ENCODE measurements around the gene VPS33B. TPM values are rescaled to one million over a fixed set of nuclear protein-coding genes. Genes with fewer than 3 reads are reported as not detected.
A peak's percentile ranks its signal among the peaks of the same experiment; 100 is the strongest.

The VPS33B gene
- polyA plus RNA-seq, 2 of the 4 experiments (the other 2 are of a cell fraction): 11.1 to 17.9 TPM

DNA sequence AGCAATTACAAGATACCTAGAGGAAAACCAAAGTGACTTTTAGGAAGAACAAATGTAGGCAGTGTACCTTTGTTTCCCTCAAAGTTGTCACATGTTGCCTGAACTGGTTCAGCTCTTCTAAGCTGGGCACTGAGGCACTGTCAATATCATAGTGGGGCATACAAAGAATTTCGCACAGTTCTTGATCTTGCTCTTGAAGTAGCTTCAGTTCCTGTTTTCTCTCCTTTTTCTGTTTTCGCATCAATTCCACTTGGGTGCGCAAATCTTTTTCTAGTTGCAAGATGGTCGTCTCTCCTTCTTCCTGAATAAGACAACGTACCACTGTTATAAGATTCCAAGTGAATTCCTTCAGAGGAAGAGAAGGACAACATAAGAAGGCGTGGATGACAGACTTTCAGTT lies 40.7 kb downstream of the VPS33B start:
- Histone ChIP-seq H3K27ac (no peak overlapping the region), H3K4me2 (no peak overlapping the region), H3K4me1 (peaks cover 12% of the 10 kb centered on the region), H3K9me3 (no peaks in the 10 kb centered on the region), H3K4me3 (no peak overlapping the region)
- POLR2A ChIA-PET: interaction anchor here (0.6 kb wide), 1 partner anchor 13 kb away, joined by 4 read pairs; no protein-coding TSS in a partner anchor
- 94% methylated on average over 6 of the region's 6 CpGs for whole genome bisulfite sequencing (ENCODE audit: missing lambda C conversion rate)
- FAIRE-seq (no peak), ATAC-seq (no peak), DNase-seq (ENCODE audit: low read depth in 1 of 2, low spot score in 1 of 2) (no peak)
- TF ChIP-seq SREBF2 (IDR thresholded peaks at IDR 0.05): no peak
- no peak for TF ChIP-seq CBX8 (IDR thresholded peaks at IDR 0.05)
- TF ChIP-seq EHMT2 (IDR thresholded peaks at IDR 0.05; ENCODE audit: low read depth): no peak
- TF ChIP-seq FOXS1 (CRISPR knock-in tag; IDR thresholded peaks at IDR 0.05): no peak
- TF ChIP-seq POLR2AphosphoS2 (conservative IDR thresholded peaks at IDR 0.05; ENCODE audit: low read length): no peak
- no peak for TF ChIP-seq EHF (CRISPR knock-in tag; IDR thresholded peaks at IDR 0.05)
- TF ChIP-seq, protein P1, sequence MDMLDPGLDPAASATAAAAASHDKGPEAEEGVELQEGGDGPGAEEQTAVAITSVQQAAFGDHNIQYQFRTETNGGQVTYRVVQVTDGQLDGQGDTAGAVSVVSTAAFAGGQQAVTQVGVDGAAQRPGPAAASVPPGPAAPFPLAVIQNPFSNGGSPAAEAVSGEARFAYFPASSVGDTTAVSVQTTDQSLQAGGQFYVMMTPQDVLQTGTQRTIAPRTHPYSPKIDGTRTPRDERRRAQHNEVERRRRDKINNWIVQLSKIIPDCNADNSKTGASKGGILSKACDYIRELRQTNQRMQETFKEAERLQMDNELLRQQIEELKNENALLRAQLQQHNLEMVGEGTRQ (IDR thresholded peaks at IDR 0.05): no peak
- no peak for TF ChIP-seq KDM5A (IDR thresholded peaks at IDR 0.05)
- TF ChIP-seq TFCP2L1 (CRISPR knock-in tag; IDR thresholded peaks at IDR 0.05): no peak
- TF ChIP-seq GATA3 (IDR thresholded peaks at IDR 0.05; ENCODE audit: borderline replicate concordance): no peak
- no peak for TF ChIP-seq HEYL (CRISPR knock-in tag; IDR thresholded peaks at IDR 0.05)
- no peak for TF ChIP-seq HOXB13 (CRISPR knock-in tag; IDR thresholded peaks at IDR 0.05; ENCODE audit: low read depth)
- no peak for TF ChIP-seq RCOR1 (IDR thresholded peaks at IDR 0.05; ENCODE audit: low read depth, low read length)
- CTCF ChIA-PET: interaction anchor here (1.7 to 18.2 kb wide), 5 partner anchors 23 to 290 kb away, joined by 6 to 247 read pairs (median 13); partner anchors contain the start of genes HDDC3, RCCD1 and UNC45A

GRCh38 chr15:90979582-90979981 lies 42.8 kb downstream of the VPS33B start:
- ATAC-seq: peak in 1 of 2 experiments; percentile 28; a peak in 1 of 6 replicates
- Histone ChIP-seq H3K4me2 (0 out of 3 replicates have a peak overlapping the region, but pooled peaks have one; percentile 2), H3K4me3 (no peak overlapping the region), H3K27ac (peak overlapping the region; percentile 65 to 82), H3K4me1 (peaks cover 12% of the 10 kb centered on the region), H3K9me3 (no peaks in the 10 kb centered on the region)
- ChIA-PET POLR2A (interaction anchor here (1.0 kb wide), 1 partner anchor 25 kb away, joined by 3 read pairs; the partner anchor contains the start of gene RCCD1), CTCF (interaction anchor here (0.7 to 18.2 kb wide), 10 partner anchors 10 to 76 kb away, joined by 3 to 247 read pairs (median 4); partner anchors contain the start of genes HDDC3, RCCD1 and UNC45A)
- FAIRE-seq: no peak
- 42% methylated on average over 1 of the region's 1 CpG for WGBS (ENCODE audit: missing lambda C conversion rate)
- TF ChIP-seq POLR2AphosphoS2 (conservative IDR thresholded peaks at IDR 0.05; ENCODE audit: low read length): no peak
- peak; percentile 97 for TF ChIP-seq MAFK (IDR thresholded peaks at IDR 0.05; ENCODE audit: partially characterized antibody)
- no peak for TF ChIP-seq NR3C1 (IDR thresholded peaks at IDR 0.05)
- peak; percentile 95 for TF ChIP-seq NFE2L2 (conservative IDR thresholded peaks at IDR 0.05; ENCODE audit: low read length)
- DNase-seq (ENCODE audit: low read depth in 1 of 2, low spot score in 1 of 2): peak in 1 of 2 experiments; percentile 18

DNA sequence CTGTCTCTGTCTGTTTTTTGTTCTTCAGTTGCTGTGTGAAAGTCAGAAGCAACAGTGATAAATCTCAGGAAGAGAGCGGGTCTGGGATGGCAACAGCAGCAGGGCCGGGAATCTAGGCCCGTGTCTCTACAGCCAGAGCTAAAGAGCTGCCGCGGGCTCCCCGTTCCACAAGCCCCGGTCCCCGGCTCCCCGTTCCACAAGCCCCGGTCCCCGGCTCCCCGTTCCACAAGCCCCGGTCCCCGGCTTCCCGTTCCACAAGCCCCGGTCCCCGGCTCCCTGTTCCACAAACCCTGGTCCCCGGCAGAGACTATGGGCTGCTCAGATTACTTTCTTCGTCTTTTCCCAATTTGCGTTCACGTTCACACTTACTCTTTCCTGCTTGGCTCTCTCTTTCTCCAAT lies 48.2 kb downstream of the VPS33B start:
- CTCF ChIA-PET: interaction anchor here (0.6 to 18.2 kb wide), 4 partner anchors 15 to 298 kb away, joined by 3 to 247 read pairs (median 4); partner anchors contain the start of gene RCCD1
- DNase-seq (ENCODE audit: low read depth in 1 of 2, low spot score in 1 of 2) (no peak), FAIRE-seq (no peak), ATAC-seq (peak in 1 of 2 experiments; percentile 25; a peak in 1 of 6 replicates)
- TF ChIP-seq ATOH8 (CRISPR knock-in tag; IDR thresholded peaks at IDR 0.05; ENCODE audit: low read depth) (no peak), JUNB (IDR thresholded peaks at IDR 0.05) (no peak), HOXA7 (CRISPR knock-in tag; IDR thresholded peaks at IDR 0.05) (no peak), CEBPB (IDR thresholded peaks at IDR 0.05) (no peak), ZFP36 (IDR thresholded peaks at IDR 0.05; ENCODE audit: borderline replicate concordance, partially characterized antibody) (no peak), CBX2 (IDR thresholded peaks at IDR 0.05; ENCODE audit: borderline replicate concordance, low read depth) (no peak), CTCF (IDR thresholded peaks at IDR 0.05) (no peak), HOXB5 (CRISPR knock-in tag; IDR thresholded peaks at IDR 0.05) (no peak)
- Histone ChIP-seq H3K4me1 (peaks cover 1% of the 10 kb centered on the region; the same call in 2 of the 3 replicates), H3K4me2 (no peak overlapping the region), H3K4me3 (no peak overlapping the region), H3K9me3 (no peaks in the 10 kb centered on the region), H3K27ac (no peak overlapping the region)
- 98% methylated on average over 21 of the region's 21 CpGs for WGBS (ENCODE audit: missing lambda C conversion rate)
- POLR2A ChIA-PET: interaction anchor here (0.6 kb wide), 1 partner anchor 17 kb away, joined by 3 read pairs; no protein-coding TSS in a partner anchor
